Gastrocnemius medialis (tissue), 4 donors: ENCODE measurements around the gene SLC1A1. TPM values are rescaled to one million over a fixed set of nuclear protein-coding genes. Genes with fewer than 3 reads are reported as not detected.
A peak's percentile ranks its signal among the peaks of the same experiment; 100 is the strongest.
"Not testable (repeated sequence)": the region's sequence is repeated elsewhere in the genome, so short reads cannot be mapped to it uniquely, and the experiment has no call there.

Experiments used
- ATAC-seq, 2 donors: fragments of 150-250 bp; one replicate each; pipeline ENCODE4 v1.9.1; 2016
- DNase-seq, 2 donors: peaks; one replicate each; pipeline ENCODE4 v3.0.0-alpha.2; 2019
- H3K27ac ChIP-seq, 4 donors: fragments of 200-600 bp; sonication (generic); 1 replicate in 1 of 4; 2 replicates in 3 of 4; pipeline ENCODE4 v1.5.1; 2016 to 2018; ENCODE audit warnings: mild to moderate bottlenecking in 2 of 4, moderate library complexity in 1 of 4
- H3K27me3 ChIP-seq, 3 donors: fragments of 200-600 bp; sonication (generic) in 2 of 3; 1 replicate in 1 of 3; 2 replicates in 2 of 3; pipeline versions ENCODE4 v1.5.1 to v1.6.0; 2016 to 2019; ENCODE audit warnings: mild to moderate bottlenecking in 1 of 3, moderate library complexity in 1 of 3
- H3K36me3 ChIP-seq, 2 donors: fragments of 200-600 bp; sonication (generic) in 1 of 2; one replicate each; pipeline ENCODE4 v1.5.1; 2017 to 2018
- H3K4me1 ChIP-seq, 2 donors: fragments of 200-600 bp; sonication (generic) in 1 of 2; one replicate each; pipeline ENCODE4 v1.5.1; 2016 to 2017; ENCODE audit warnings: mild to moderate bottlenecking in 2 of 2
- H3K4me3 ChIP-seq, 4 donors: fragments of 200-600 bp; sonication (generic) in 3 of 4; 1 replicate in 1 of 4; 2 replicates in 3 of 4; pipeline ENCODE4 v1.5.1; 2016 to 2019; ENCODE audit warnings: mild to moderate bottlenecking in 2 of 4
- H3K9me3 ChIP-seq, 3 donors: fragments of 200-600 bp; sonication (generic) in 2 of 3; 1 replicate in 1 of 3; 2 replicates in 2 of 3; pipeline ENCODE4 v1.5.1; 2016 to 2019
- CTCF ChIP-seq, 5 experiments: fragments of 450-650 bp in 3 of 5; fragments of 200-600 bp in 2 of 5; sonication (generic) in 2 of 5; IDR thresholded peaks in 4 of 5; conservative IDR thresholded peaks in 1 of 5; 1 replicate in 4 of 5; 2 replicates in 1 of 5; pipeline ENCODE4 v1.5.1; 2016 to 2019; ENCODE audit warnings: antibody characterized with exemption in 5 of 5, mild to moderate bottlenecking in 3 of 5, moderate library complexity in 3 of 5
- POLR2A ChIP-seq, 2 donors: fragments of 450-650 bp; IDR thresholded peaks; one replicate each; pipeline ENCODE4 v1.6.1; 2017; ENCODE audit warnings: antibody characterized with exemption in 2 of 2, mild to moderate bottlenecking in 2 of 2, moderate library complexity in 2 of 2
- in situ Hi-C, 4 donors: fragments of 200-750 bp; cut with MboI; loops; one replicate each; pipeline versions ENCODE4 v1.15.0 to v1.8.0; 2017; ENCODE audit warnings: low sequenced_read_pairs in 4 of 4
- intact Hi-C: fragments of 100-400 bp; cut with DNase I; formaldehyde crosslinking; loops from one replicate; pipeline ENCODE4 v1.15.1; 2023; ENCODE audit warnings: low total_unique reads
- total RNA-seq, 4 donors: library from RNA; depleted of rRNA; stranded (reverse); fragments of >200 nt; gene quantifications; one replicate each; pipeline versions ENCODE4 v1.1.0 to v1.2.3, GENCODE V29; 2016

The SLC1A1 gene
- total RNA-seq, 4 donors from 2014 or later, result 1.2 to 2.2 (median 1.6) TPM

GRCh38 chr9:4541856-4542255, 51.6 kb downstream of the SLC1A1 start:
- Histone ChIP-seq H3K4me1 (peaks cover 0 to 2% of the 10 kb centered on the region in 2 donors), H3K27me3 (no peaks in the 10 kb centered on the region), H3K27ac (no peak overlapping the region), H3K36me3 (no peaks in the 10 kb centered on the region), H3K4me3 (no peak overlapping the region), H3K9me3 (no peaks in the 10 kb centered on the region)
- TF ChIP-seq CTCF (IDR thresholded peaks at IDR 0.05 in 4 of 5, conservative IDR thresholded peaks at IDR 0.05 in 1 of 5) (no peak), POLR2A (IDR thresholded peaks at IDR 0.05) (no peak)
- no peak for DNase-seq
- no peak for ATAC-seq
- in situ Hi-C loops, result no loop called here
- intact Hi-C loops, result no loop called here

- H3K27me3 ChIP-seq, H3K36me3 ChIP-seq, H3K9me3 ChIP-seq, H3K27ac ChIP-seq, in situ Hi-C loops, H3K4me3 ChIP-seq, H3K4me1 ChIP-seq, DNase-seq, intact Hi-C loops, ATAC-seq: not testable (repeated sequence)
Measured at GRCh38 chr9:4544714-4545113, 54.4 kb downstream of the SLC1A1 start.

- intact Hi-C loops, result no loop called here
- no peak for TF ChIP-seq CTCF (IDR thresholded peaks at IDR 0.05 in 4 of 5, conservative IDR thresholded peaks at IDR 0.05 in 1 of 5)
- no peak for TF ChIP-seq POLR2A (IDR thresholded peaks at IDR 0.05)
- peaks cover 4 to 16% of the 10 kb centered on the region in 2 donors for H3K4me1 ChIP-seq
- in situ Hi-C loops, result no loop called here
- no peaks in the 10 kb centered on the region for H3K9me3 ChIP-seq
- H3K4me3 ChIP-seq, result no peak overlapping the region
- ATAC-seq, result no peak
- no peaks in the 10 kb centered on the region for H3K27me3 ChIP-seq
- no peak overlapping the region for H3K27ac ChIP-seq
- no peak for DNase-seq
- H3K36me3 ChIP-seq, result no peaks in the 10 kb centered on the region
Measured at GRCh38 chr9:4547016-4547415, 56.7 kb downstream of the SLC1A1 start.

GRCh38 chr9:4548811-4549725, 58.8 kb downstream of the SLC1A1 start:
- H3K27me3 ChIP-seq, result no peaks in the 10 kb centered on the region
- H3K4me3 ChIP-seq, result no peak overlapping the region
- in situ Hi-C loops, result no loop called here
- DNase-seq (no peak), ATAC-seq (peak in 1 of 2 donors; percentile 27)
- peak overlapping the region in 3 of 4 donors; percentile 30 to 54 (median 53) for H3K27ac ChIP-seq
- no peaks in the 10 kb centered on the region for H3K9me3 ChIP-seq
- TF ChIP-seq CTCF (IDR thresholded peaks at IDR 0.05 in 4 of 5, conservative IDR thresholded peaks at IDR 0.05 in 1 of 5) (peak in 1 of 5 experiments; percentile 26), POLR2A (IDR thresholded peaks at IDR 0.05) (no peak)
- H3K4me1 ChIP-seq, result peaks cover 4 to 20% of the 10 kb centered on the region in 2 donors
- H3K36me3 ChIP-seq, result no peaks in the 10 kb centered on the region
- intact Hi-C loops, result no loop called here

- Histone ChIP-seq H3K27me3 (no peaks in the 10 kb centered on the region), H3K4me1 (peaks cover 7 to 20% of the 10 kb centered on the region in 2 donors), H3K9me3 (no peaks in the 10 kb centered on the region), H3K4me3 (no peak overlapping the region), H3K27ac (peak overlapping the region in 3 of 4 donors; percentile 30 to 54 (median 53)), H3K36me3 (no peaks in the 10 kb centered on the region)
- in situ Hi-C loops, result no loop called here
- no peak for TF ChIP-seq POLR2A (IDR thresholded peaks at IDR 0.05)
- no peak for TF ChIP-seq CTCF (IDR thresholded peaks at IDR 0.05 in 4 of 5, conservative IDR thresholded peaks at IDR 0.05 in 1 of 5)
- DNase-seq (no peak), ATAC-seq (no peak)
- intact Hi-C loops, result no loop called here
Measured at GRCh38 chr9:4549751-4550295, 59.6 kb downstream of the SLC1A1 start.
